IPS-NIHi11 (cell line): ENCODE results near the gene IFNA21.
"Not testable (repeated sequence)": the region's sequence is repeated elsewhere in the genome, so short reads cannot be mapped to it uniquely, and the experiment has no call there.

ENCODE experiments used
- DNase-seq: peaks from one replicate; pipeline ENCODE4 v3.0.0; 2012; ENCODE audit warnings: mixed read lengths, low spot score

The IFNA21 gene

GRCh38 chr9:21141427-21141882 is 25.0 kb downstream of the IFNA21 start, which contains the start of gene IFNW1:
Gene IFNW1, minus strand, starts transcription at chr9:21141832. Its CDS starts 262 bp downstream, at chr9:21141570.
- DNase-seq: peak; percentile 28

GRCh38 chr9:21137020-21137419 is 29.4 kb downstream of the IFNA21 start:
- DNase-seq: no peak

GRCh38 chr9:21135736-21136135 is 30.7 kb downstream of the IFNA21 start:
- DNase-seq: no peak

- not testable (repeated sequence) for DNase-seq
Observed at GRCh38 chr9:21128186-21128585, 38.3 kb downstream of the IFNA21 start.

- no peak for DNase-seq
Observed at GRCh38 chr9:21121595-21122251, 44.7 kb downstream of the IFNA21 start.

GRCh38 chr9:21121079-21121478 is 45.4 kb downstream of the IFNA21 start:
- DNase-seq: no peak

GRCh38 chr9:21119093-21119770 is 47.2 kb downstream of the IFNA21 start:
- DNase-seq: no peak
